Heart left ventricle (tissue), 13 donors: ENCODE measurements around the gene SRCIN1.

ENCODE experiments used
- POLR2A ChIP-seq, 2 donors: fragments of 450-650 bp; IDR thresholded peaks; one replicate each; pipeline ENCODE4 v1.6.1; 2017; ENCODE audit warnings: antibody characterized with exemption in 2 of 2, mild to moderate bottlenecking in 2 of 2, moderate library complexity in 2 of 2
- TF ChIP-seq, protein P1 (sequence below), 12 donors: fragments of 200-600 bp; sonication (generic) in 4 of 12; IDR thresholded peaks; one replicate each; pipeline versions ENCODE4 v1.5.0 to v1.8.0; 2018 to 2022; ENCODE audit warnings: antibody characterized with exemption in 12 of 12, mild to moderate bottlenecking in 5 of 12
- donor health status: ischemic (EF 13 %, LVEDD 7.1; RV severe dilation, severe dysfunction).
- donor health status: DM: no; HTN: yes; CAD: no.
- donor health status: DM: no; HTN: no; CAD: no.
- donor health status: ischemic (EF 25% LVEDD 6.9; RV normal size, moderate dysfunction).
- donor health status: ischemic (EF 25% LVEDD 5.7; RV mildly dilated, moderate dysfunction).
- donor health status: ischemic (EF 35%, LVEDD 5.7; RV mildly dilated, moderate dysfunction).
- donor health status: nonischemic (EF 11% LVEDD 7.7; RV severe dilation, severe dysfunction).
- donor health status: DM: yes; HTN: yes; CAD: no.
- donor health status: PGD.
- donor health status: ischemic (EF 29% LVEDD 5.4; RV normal size, mild dysfunction).
- donor health status: nonischemic (EF 23%, LVEDD 6.1; RV moderate dilation, normal function).

DNA sequence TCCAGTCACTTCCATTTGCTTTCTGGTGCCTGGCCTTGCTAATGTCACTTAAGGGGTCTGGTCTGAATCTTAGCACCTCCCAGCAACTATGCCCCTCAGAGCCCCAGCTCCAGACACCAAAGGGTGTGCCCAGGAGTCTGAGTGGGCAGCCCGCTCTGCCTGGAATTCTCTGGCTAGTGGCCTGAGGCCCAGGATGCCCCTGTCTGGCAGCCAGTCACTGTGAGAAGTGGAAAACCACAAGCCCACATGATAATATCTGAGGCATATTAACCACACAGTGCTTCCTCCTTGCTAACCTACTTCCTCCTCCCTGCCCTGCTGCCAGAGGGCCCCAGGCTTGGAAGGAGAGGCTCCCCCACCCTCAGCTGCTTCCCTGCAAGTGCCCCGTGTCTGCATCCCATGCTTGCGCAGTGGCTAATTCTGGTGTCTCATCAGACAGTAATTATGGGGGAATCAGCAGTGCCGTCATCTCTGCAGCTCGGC lies 14.0 kb downstream of the SRCIN1 start:
- TF ChIP-seq, protein P1, sequence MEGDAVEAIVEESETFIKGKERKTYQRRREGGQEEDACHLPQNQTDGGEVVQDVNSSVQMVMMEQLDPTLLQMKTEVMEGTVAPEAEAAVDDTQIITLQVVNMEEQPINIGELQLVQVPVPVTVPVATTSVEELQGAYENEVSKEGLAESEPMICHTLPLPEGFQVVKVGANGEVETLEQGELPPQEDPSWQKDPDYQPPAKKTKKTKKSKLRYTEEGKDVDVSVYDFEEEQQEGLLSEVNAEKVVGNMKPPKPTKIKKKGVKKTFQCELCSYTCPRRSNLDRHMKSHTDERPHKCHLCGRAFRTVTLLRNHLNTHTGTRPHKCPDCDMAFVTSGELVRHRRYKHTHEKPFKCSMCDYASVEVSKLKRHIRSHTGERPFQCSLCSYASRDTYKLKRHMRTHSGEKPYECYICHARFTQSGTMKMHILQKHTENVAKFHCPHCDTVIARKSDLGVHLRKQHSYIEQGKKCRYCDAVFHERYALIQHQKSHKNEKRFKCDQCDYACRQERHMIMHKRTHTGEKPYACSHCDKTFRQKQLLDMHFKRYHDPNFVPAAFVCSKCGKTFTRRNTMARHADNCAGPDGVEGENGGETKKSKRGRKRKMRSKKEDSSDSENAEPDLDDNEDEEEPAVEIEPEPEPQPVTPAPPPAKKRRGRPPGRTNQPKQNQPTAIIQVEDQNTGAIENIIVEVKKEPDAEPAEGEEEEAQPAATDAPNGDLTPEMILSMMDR (IDR thresholded peaks at IDR 0.05): no peak
- TF ChIP-seq POLR2A (IDR thresholded peaks at IDR 0.05): no peak
